Midbrain (tissue), 1 donor: ENCODE results near the gene IL31.
"Not testable (repeated sequence)": the region's sequence is repeated elsewhere in the genome, so short reads cannot be mapped to it uniquely, and the experiment has no call there.

Source experiments
- DNase-seq: peaks from one replicate; lab custom pipeline; 2025; lab: John Stamatoyannopoulos, UW

The IL31 gene

GRCh38 chr12:122192441-122192840, 18.4 kb upstream of the IL31 start:
- no peak for DNase-seq

GRCh38 chr12:122190842-122191668, 17.0 kb upstream of the IL31 start:
- DNase-seq, result no peak

- no peak for DNase-seq
These were observed 15.8 kb upstream of the IL31 start for GRCh38 chr12:122189626-122190475.

GRCh38 chr12:122187466-122187865, 13.4 kb upstream of the IL31 start:
- DNase-seq, result no peak

GRCh38 chr12:122185494-122186082, 11.6 kb upstream of the IL31 start:
- no peak for DNase-seq

- DNase-seq, result no peak
These were observed 11.1 kb upstream of the IL31 start for GRCh38 chr12:122185079-122185478.

- no peak for DNase-seq
These were observed 10.5 kb upstream of the IL31 start for GRCh38 chr12:122184517-122184916.

- no peak for DNase-seq
These were observed 9.5 kb upstream of the IL31 start for GRCh38 chr12:122183588-122183940.

- DNase-seq, result no peak
These were observed 9.0 kb upstream of the IL31 start, which contains the start of gene LRRC43 for GRCh38 chr12:122182887-122183587. LRRC43 (plus strand) TSS chr12:122183123; CDS start chr12:122183145, 22 bp downstream.

GRCh38 chr12:122176473-122176872, 2.5 kb upstream of the IL31 start:
- not testable (repeated sequence) for DNase-seq

GRCh38 chr12:122172262-122172939, 1.6 kb downstream of the IL31 start:
- DNase-seq, result no peak

- DNase-seq, result no peak
These were observed 2.6 kb downstream of the IL31 start for GRCh38 chr12:122171399-122171798.

- no peak for DNase-seq
These were observed 5.5 kb downstream of the IL31 start for GRCh38 chr12:122168492-122168891.

GRCh38 chr12:122167356-122167925, 6.6 kb downstream of the IL31 start:
- no peak for DNase-seq

GRCh38 chr12:122166422-122167349, 7.3 kb downstream of the IL31 start:
- no peak for DNase-seq

- no peak for DNase-seq
These were observed 11.0 kb downstream of the IL31 start for GRCh38 chr12:122162976-122163375.

- DNase-seq, result no peak
These were observed 12.3 kb downstream of the IL31 start for GRCh38 chr12:122161682-122162081.

GRCh38 chr12:122160761-122161160, 13.3 kb downstream of the IL31 start:
- DNase-seq, result no peak

- no peak for DNase-seq
These were observed 14.1 kb downstream of the IL31 start for GRCh38 chr12:122159882-122160281.

- no peak for DNase-seq
These were observed 15.2 kb downstream of the IL31 start for GRCh38 chr12:122158700-122159285.
